ENCODE results near the gene DPH3.

DNA sequence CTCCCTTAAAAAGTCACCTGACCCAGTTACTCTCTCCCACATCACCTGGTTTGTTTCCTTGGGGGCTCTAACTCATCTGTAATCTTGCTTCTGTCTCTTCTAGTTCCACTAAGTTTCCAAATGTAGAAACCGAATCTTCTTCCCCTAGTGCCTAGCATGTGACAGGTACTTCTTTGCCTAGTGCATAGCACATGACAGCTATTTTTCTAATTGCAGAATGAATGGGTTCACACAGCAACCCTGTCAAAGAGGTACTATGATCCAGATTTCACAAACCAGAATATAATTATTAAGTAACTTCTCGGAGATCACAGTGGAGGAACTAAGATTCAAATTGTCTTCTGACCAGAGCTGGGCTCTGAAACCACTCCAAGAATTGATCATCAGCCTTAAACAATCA, 7.4 kb downstream of the DPH3 start:
- TF ChIP-seq, protein P1, sequence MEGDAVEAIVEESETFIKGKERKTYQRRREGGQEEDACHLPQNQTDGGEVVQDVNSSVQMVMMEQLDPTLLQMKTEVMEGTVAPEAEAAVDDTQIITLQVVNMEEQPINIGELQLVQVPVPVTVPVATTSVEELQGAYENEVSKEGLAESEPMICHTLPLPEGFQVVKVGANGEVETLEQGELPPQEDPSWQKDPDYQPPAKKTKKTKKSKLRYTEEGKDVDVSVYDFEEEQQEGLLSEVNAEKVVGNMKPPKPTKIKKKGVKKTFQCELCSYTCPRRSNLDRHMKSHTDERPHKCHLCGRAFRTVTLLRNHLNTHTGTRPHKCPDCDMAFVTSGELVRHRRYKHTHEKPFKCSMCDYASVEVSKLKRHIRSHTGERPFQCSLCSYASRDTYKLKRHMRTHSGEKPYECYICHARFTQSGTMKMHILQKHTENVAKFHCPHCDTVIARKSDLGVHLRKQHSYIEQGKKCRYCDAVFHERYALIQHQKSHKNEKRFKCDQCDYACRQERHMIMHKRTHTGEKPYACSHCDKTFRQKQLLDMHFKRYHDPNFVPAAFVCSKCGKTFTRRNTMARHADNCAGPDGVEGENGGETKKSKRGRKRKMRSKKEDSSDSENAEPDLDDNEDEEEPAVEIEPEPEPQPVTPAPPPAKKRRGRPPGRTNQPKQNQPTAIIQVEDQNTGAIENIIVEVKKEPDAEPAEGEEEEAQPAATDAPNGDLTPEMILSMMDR (IDR thresholded peaks at IDR 0.05), result no peak
- TF ChIP-seq POLR2A (IDR thresholded peaks at IDR 0.05), result no peak
